Gastroesophageal sphincter (tissue), 4 donors: ENCODE measurements around the gene ZNF350. TPM values are rescaled to one million over a fixed set of nuclear protein-coding genes. Genes with fewer than 3 reads are reported as not detected.

Experiments used
- ATAC-seq: fragments of 150-250 bp; one replicate; pipeline ENCODE4 v1.9.1; 2016; ENCODE audit warnings: mild to moderate bottlenecking, moderate library complexity
- H3K27ac ChIP-seq, 4 donors: fragments of 200-600 bp; sonication (generic) in 3 of 4; 1 replicate in 3 of 4; 2 replicates in 1 of 4; pipeline ENCODE4 v1.5.1; 2016 to 2019
- H3K27me3 ChIP-seq: fragments of 200-600 bp; sonication (generic); one replicate; pipeline ENCODE4 v1.5.1; 2019
- H3K36me3 ChIP-seq, 2 donors: fragments of 200-600 bp; sonication (generic); one replicate each; pipeline ENCODE4 v1.5.1; 2019; ENCODE audit warnings: control low read depth in 1 of 2
- H3K4me1 ChIP-seq, 3 donors: fragments of 200-600 bp; sonication (generic); 1 replicate in 2 of 3; 2 replicates in 1 of 3; pipeline ENCODE4 v1.5.1; 2016 to 2019; ENCODE audit warnings: control low read depth in 2 of 3
- H3K4me3 ChIP-seq, 2 donors: fragments of 200-600 bp; sonication (generic); one replicate each; pipeline ENCODE4 v1.5.1; 2019; ENCODE audit warnings: mild to moderate bottlenecking in 1 of 2, moderate library complexity in 1 of 2
- H3K9me3 ChIP-seq, 3 donors: fragments of 200-600 bp; sonication (generic); one replicate each; pipeline ENCODE4 v1.5.1; 2017 to 2019; ENCODE audit warnings: control low read depth in 2 of 3
- EP300 ChIP-seq: sonication (generic); formaldehyde crosslinking; IDR thresholded peaks from one replicate; pipeline ENCODE4 v1.6.1; 2017; ENCODE audit warnings: antibody characterized with exemption, mild to moderate bottlenecking
- POLR2A ChIP-seq, 2 donors: fragments of 450-650 bp; IDR thresholded peaks; one replicate each; pipeline ENCODE4 v1.6.1; 2017; ENCODE audit warnings: antibody characterized with exemption in 2 of 2, mild to moderate bottlenecking in 2 of 2, moderate library complexity in 1 of 2
- POLR2AphosphoS5 ChIP-seq: sonication (generic); formaldehyde crosslinking; IDR thresholded peaks from one replicate; pipeline ENCODE4 v1.6.1; 2017; ENCODE audit warnings: antibody characterized with exemption
- WGBS, 2 donors: methylation state at CpG; one replicate each; pipeline ENCODE4 v1.1.5; 2018; ENCODE audit warnings: low coverage in 1 of 2; 5-methylcytosine and 5-hydroxymethylcytosine counted together
- total RNA-seq, 4 donors: library from RNA; depleted of rRNA; stranded (reverse); fragments of >200 nt; gene quantifications; one replicate each; pipeline ENCODE4 v1.1.0, GENCODE V29; 2016
- TF ChIP-seq, protein P1 (sequence below), 4 experiments: fragments of 200-600 bp in 2 of 4; fragments of 450-650 bp in 2 of 4; sonication (generic) in 1 of 4; IDR thresholded peaks; one replicate each; pipeline ENCODE4 v1.5.1; 2017 to 2019; ENCODE audit warnings: antibody characterized with exemption in 4 of 4, mild to moderate bottlenecking in 2 of 4, moderate library complexity in 2 of 4

Gene ZNF350
- total RNA-seq, 4 donors from 2014 or later = 11.0 to 17.9 (median 16.5) TPM

DNA sequence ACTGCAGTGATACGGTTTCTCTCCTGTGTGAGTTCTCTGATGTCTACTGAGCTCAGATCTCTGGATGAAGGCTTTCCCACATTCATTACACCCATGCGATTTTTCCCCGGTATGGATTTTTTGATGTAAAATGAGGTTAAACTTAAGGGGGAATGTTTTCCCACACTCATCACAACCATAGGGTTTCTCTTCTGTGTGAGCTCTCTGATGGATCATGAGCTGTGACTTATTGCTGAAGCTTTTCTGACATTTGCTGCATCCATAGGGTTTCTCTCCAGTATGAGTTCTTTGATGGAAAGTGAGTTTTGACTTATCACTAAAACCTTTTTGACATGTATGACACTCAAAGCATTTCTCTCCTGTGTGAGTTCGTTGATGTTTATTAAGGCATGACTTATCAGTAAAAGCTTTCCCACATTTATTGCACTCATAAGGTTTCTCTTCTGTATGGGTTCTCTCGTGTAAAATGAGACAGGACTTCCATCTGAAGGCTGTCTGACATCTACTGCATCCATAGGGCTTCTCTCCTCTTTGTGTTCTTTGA is 71.2 kb downstream of the ZNF350 start:
- no peak for ATAC-seq
- Histone ChIP-seq H3K27ac (no peak overlapping the region), H3K36me3 (no peaks in the 10 kb centered on the region), H3K4me3 (no peak overlapping the region), H3K27me3 (peaks cover 2% of the 10 kb centered on the region), H3K9me3 (peaks cover 0 to 77% (median 4%) of the 10 kb centered on the region in 3 donors), H3K4me1 (no peaks in the 10 kb centered on the region)
- WGBS, 2 donors = 81 to 84% methylated on average over 5 of the region's 5 CpGs
- TF ChIP-seq POLR2AphosphoS5 = no peak
- TF ChIP-seq, protein P1, sequence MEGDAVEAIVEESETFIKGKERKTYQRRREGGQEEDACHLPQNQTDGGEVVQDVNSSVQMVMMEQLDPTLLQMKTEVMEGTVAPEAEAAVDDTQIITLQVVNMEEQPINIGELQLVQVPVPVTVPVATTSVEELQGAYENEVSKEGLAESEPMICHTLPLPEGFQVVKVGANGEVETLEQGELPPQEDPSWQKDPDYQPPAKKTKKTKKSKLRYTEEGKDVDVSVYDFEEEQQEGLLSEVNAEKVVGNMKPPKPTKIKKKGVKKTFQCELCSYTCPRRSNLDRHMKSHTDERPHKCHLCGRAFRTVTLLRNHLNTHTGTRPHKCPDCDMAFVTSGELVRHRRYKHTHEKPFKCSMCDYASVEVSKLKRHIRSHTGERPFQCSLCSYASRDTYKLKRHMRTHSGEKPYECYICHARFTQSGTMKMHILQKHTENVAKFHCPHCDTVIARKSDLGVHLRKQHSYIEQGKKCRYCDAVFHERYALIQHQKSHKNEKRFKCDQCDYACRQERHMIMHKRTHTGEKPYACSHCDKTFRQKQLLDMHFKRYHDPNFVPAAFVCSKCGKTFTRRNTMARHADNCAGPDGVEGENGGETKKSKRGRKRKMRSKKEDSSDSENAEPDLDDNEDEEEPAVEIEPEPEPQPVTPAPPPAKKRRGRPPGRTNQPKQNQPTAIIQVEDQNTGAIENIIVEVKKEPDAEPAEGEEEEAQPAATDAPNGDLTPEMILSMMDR (IDR thresholded peaks at IDR 0.05) = no peak
- TF ChIP-seq POLR2A (IDR thresholded peaks at IDR 0.05) = no peak
- no peak for TF ChIP-seq EP300

Other genes with a start within 250 kb of the ZNF350 start
- gene FPR1, start 235.0 kb downstream of the ZNF350 start, total RNA-seq = 10 to 100 TPM in 2 of 4 donors, 1 to 10 TPM in 1, under 1 TPM in 1; 0.93 to 19.8 (median 9.2) TPM
- gene FPR2, start 225.7 kb downstream of the ZNF350 start, total RNA-seq = 1 to 10 TPM in 2 of 4 donors, not detected in 2; 1.8 to 2.2 TPM
- gene FPR3, start 191.7 kb downstream of the ZNF350 start, total RNA-seq = 10 to 100 TPM in 1 of 4 donors, 1 to 10 TPM in 3; 1.9 to 16.2 (median 6.0) TPM
- gene ZNF577, start 98.9 kb downstream of the ZNF350 start, total RNA-seq = 10 to 100 TPM in 3 of 4 donors, 1 to 10 TPM in 1; 8.1 to 31.9 (median 15.5) TPM
- 10 to 100 TPM; 10.1 to 16.0 (median 12.9) TPM for gene ZNF649, start 81.8 kb downstream of the ZNF350 start, total RNA-seq
- gene ZNF613, start 59.4 kb downstream of the ZNF350 start, total RNA-seq = 1 to 10 TPM; 4.6 to 7.7 (median 5.7) TPM
- 10 to 100 TPM; 11.6 to 29.9 (median 20.0) TPM for gene ZNF615, start 21.4 kb upstream of the ZNF350 start, total RNA-seq
- 10 to 100 TPM in 3 of 4 donors, 1 to 10 TPM in 1; 6.2 to 17.1 (median 12.6) TPM for gene ZNF614, start 41.5 kb upstream of the ZNF350 start, total RNA-seq
- gene ZNF432, start 62.0 kb upstream of the ZNF350 start, total RNA-seq = 10 to 100 TPM in 2 of 4 donors, 1 to 10 TPM in 2; 6.0 to 18.1 (median 10.6) TPM
- 10 to 100 TPM; 12.6 to 26.3 (median 15.9) TPM for gene ZNF841, start 108.9 kb upstream of the ZNF350 start, total RNA-seq
- gene ZNF616, start 153.1 kb upstream of the ZNF350 start, total RNA-seq = 10 to 100 TPM in 1 of 4 donors, 1 to 10 TPM in 3; 4.0 to 11.2 (median 5.8) TPM
- gene ZNF836, start 184.8 kb upstream of the ZNF350 start, total RNA-seq = 10 to 100 TPM in 2 of 4 donors, 1 to 10 TPM in 2; 5.7 to 27.9 (median 12.6) TPM
- gene PPP2R1A, start 203.2 kb upstream of the ZNF350 start, total RNA-seq = 100 to 1,000 TPM; 177 to 286 (median 190) TPM